Left lung (tissue), 10 donors: ENCODE measurements around the gene JDP2. TPM values are rescaled to one million over a fixed set of nuclear protein-coding genes. Genes with fewer than 3 reads are reported as not detected.
"Not testable (repeated sequence)": the region's sequence is repeated elsewhere in the genome, so short reads cannot be mapped to it uniquely, and the experiment has no call there.

Experiments
- ATAC-seq: fragments of 200-7000 bp; cut with Tn5 transposase; one replicate; pipeline ENCODE4 v1.9.1; 2020; ENCODE audit warnings: moderate library complexity
- DNase-seq, 4 donors: peaks; one replicate each; pipeline ENCODE4 v3.0.0-alpha.2; 2013 to 2020
- H3K27ac ChIP-seq, 2 donors: fragments of 200-600 bp; sonication (generic) in 1 of 2; one replicate each; pipeline versions ENCODE4 v1.5.0 to v1.8.0; 2020 to 2021
- H3K27me3 ChIP-seq, 2 donors: fragments of 200-600 bp; sonication (generic) in 1 of 2; one replicate each; pipeline versions ENCODE4 v1.5.0 to v1.8.0; 2020 to 2021
- H3K36me3 ChIP-seq, 2 donors: fragments of 200-600 bp; sonication (generic) in 1 of 2; one replicate each; pipeline versions ENCODE4 v1.5.0 to v1.8.0; 2020 to 2021
- H3K4me1 ChIP-seq, 2 donors: fragments of 200-600 bp; one replicate each; pipeline ENCODE4 v1.8.0; 2021
- H3K4me3 ChIP-seq, 2 donors: fragments of 200-600 bp; sonication (generic) in 1 of 2; one replicate each; pipeline versions ENCODE4 v1.5.0 to v1.8.0; 2020 to 2021; ENCODE audit warnings: mild to moderate bottlenecking in 1 of 2
- H3K9me3 ChIP-seq, 2 donors: fragments of 200-600 bp; sonication (generic) in 1 of 2; one replicate each; pipeline versions ENCODE4 v1.5.0 to v1.8.0; 2020 to 2021
- intact Hi-C, 2 donors: fragments of 100-400 bp; cut with DNase I; formaldehyde crosslinking; loops; one replicate each; pipeline versions ENCODE4 v1.11.2 to v1.14.2; 2022
- polyA plus RNA-seq, 6 donors: library from polyadenylated mRNA; unstranded; fragments of 120-200 nt; gene quantifications; one replicate each; pipeline ENCODE4 v1.2.1, GENCODE V29; 2013; ENCODE audit not compliant: insufficient read length in 6 of 6
- total RNA-seq, 2 donors: library from RNA; stranded (reverse); fragmentation: NEBNext Ultra II Directional; extraction: Animal tissue kit (Norgen Biotek cat#: 25700); gene quantifications; one replicate each; pipeline ENCODE4 v1.2.1, GENCODE V29; 2021
- TF ChIP-seq, protein P1 (sequence below), 2 donors: fragments of 200-600 bp; sonication (generic) in 1 of 2; IDR thresholded peaks; one replicate each; pipeline versions ENCODE4 v1.5.0 to v1.8.0; 2021; ENCODE audit warnings: antibody characterized with exemption in 2 of 2
- donor health status: DM: no; HTN: yes; CAD: no.
- donor health status: DM: no; HTN: no; CAD: no.

Gene JDP2
- total and polyA plus RNA-seq, 8 donors: 20.3 to 57.6 (median 26.8) TPM

DNA sequence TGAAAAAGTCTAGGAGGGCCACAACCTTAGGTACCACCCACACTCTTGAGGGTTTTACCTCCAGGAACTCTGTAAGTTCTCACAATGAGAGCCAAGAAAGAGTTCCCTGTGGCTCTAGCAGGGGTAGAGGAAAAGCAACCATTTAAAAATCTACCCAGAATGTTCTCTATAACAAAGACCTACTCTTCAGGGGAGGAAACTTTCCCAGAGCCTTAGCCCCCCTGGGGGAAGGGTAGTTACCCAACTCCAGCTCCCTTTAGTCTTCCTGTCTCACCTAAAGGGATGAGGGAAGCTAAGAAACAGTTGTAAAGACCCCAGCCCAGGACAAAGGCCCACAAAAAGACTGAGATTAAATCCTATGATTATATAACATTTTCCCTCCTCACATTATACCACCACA, 46.2 kb upstream of the JDP2 start:
- no peaks in the 10 kb centered on the region for H3K36me3 ChIP-seq
- H3K27me3 ChIP-seq: no peaks in the 10 kb centered on the region
- TF ChIP-seq, protein P1, sequence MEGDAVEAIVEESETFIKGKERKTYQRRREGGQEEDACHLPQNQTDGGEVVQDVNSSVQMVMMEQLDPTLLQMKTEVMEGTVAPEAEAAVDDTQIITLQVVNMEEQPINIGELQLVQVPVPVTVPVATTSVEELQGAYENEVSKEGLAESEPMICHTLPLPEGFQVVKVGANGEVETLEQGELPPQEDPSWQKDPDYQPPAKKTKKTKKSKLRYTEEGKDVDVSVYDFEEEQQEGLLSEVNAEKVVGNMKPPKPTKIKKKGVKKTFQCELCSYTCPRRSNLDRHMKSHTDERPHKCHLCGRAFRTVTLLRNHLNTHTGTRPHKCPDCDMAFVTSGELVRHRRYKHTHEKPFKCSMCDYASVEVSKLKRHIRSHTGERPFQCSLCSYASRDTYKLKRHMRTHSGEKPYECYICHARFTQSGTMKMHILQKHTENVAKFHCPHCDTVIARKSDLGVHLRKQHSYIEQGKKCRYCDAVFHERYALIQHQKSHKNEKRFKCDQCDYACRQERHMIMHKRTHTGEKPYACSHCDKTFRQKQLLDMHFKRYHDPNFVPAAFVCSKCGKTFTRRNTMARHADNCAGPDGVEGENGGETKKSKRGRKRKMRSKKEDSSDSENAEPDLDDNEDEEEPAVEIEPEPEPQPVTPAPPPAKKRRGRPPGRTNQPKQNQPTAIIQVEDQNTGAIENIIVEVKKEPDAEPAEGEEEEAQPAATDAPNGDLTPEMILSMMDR (IDR thresholded peaks at IDR 0.05): no peak
- no peak for DNase-seq
- H3K4me1 ChIP-seq: peaks cover 0 to 18% of the 10 kb centered on the region in 2 donors
- H3K9me3 ChIP-seq: no peaks in the 10 kb centered on the region
- H3K4me3 ChIP-seq: no peak overlapping the region
- ATAC-seq: no peak
- intact Hi-C loops: no loop called here
- no peak overlapping the region for H3K27ac ChIP-seq

DNA sequence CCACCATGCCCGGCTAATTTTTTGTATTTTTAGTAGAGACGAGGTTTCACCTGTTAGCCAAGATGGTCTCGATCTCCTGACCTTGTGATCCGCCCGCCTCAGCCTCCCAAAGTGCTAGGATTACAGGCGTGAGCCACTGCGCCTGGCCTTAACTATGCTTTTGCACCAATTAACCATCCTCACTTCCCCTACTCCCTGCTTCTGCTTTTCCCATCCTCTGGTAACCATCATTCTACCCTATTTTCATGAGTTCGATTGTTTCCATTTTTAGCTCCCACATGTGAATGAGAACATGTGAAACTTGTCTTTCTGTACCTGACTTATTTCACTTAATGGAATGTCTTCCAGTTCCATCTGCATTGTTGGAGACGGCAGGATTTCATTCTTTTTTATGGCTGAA, 44.6 kb upstream of the JDP2 start:
- H3K9me3 ChIP-seq, intact Hi-C loops, DNase-seq, H3K27me3 ChIP-seq, H3K36me3 ChIP-seq, H3K4me3 ChIP-seq: not testable (repeated sequence)
- peak; percentile 29 for ATAC-seq
- peak overlapping the region in 1 of 2 donors; percentile 43 for H3K27ac ChIP-seq
- peaks cover 0 to 18% of the 10 kb centered on the region in 2 donors for H3K4me1 ChIP-seq

DNA sequence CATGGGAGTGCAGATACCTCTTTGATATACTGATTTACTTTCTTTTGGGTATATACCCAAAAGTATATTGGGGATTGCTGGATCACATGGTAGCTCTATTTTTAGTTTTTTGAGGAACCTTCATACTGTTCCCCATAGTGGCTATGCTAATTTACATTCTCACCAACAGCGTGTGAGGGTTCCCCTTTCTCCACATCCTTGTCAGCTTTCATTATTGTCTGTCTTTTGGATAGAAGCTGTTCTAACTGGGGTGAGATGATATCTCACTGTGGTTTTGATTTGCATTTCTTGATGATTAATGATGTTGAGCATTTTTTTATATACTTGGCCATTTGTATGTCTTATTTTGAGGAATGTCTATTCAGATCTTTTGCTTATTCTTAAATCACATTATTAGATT, 44.1 kb upstream of the JDP2 start:
- H3K27me3 ChIP-seq: no peaks in the 10 kb centered on the region
- H3K4me3 ChIP-seq: no peak overlapping the region
- DNase-seq (no peak), ATAC-seq (peak; percentile 53)
- peak overlapping the region in 1 of 2 donors; percentile 43 for H3K27ac ChIP-seq
- no peaks in the 10 kb centered on the region for H3K36me3 ChIP-seq
- intact Hi-C loops: no loop called here
- no peaks in the 10 kb centered on the region for H3K9me3 ChIP-seq
- H3K4me1 ChIP-seq: peaks cover 0 to 18% of the 10 kb centered on the region in 2 donors
- TF ChIP-seq, protein P1 (IDR thresholded peaks at IDR 0.05): no peak

DNA sequence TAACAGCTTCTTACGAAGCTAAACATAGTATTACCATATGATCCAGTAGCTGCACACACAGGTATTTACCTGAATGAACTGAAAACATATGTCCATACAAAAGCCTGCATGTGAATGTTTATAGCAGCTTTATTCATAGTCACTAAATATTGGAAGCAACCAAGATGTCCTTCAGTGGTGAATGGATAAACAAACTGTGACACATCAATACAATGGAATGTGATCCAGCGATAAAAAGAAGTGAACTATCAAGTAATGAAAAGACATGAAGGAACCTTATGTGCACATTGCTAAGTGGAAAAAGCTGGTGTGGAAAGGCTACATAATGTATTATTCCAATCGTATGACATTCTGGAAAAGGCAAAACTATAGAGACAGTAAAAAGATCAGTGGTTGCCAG, 38.1 kb upstream of the JDP2 start:
- peaks cover 0 to under 1% of the 10 kb centered on the region in 2 donors for H3K4me1 ChIP-seq
- no peak for DNase-seq
- intact Hi-C loops: no loop called here
- H3K9me3 ChIP-seq: no peaks in the 10 kb centered on the region
- ATAC-seq: no peak
- no peak overlapping the region for H3K27ac ChIP-seq
- TF ChIP-seq, protein P1 (IDR thresholded peaks at IDR 0.05): no peak
- H3K36me3 ChIP-seq: no peaks in the 10 kb centered on the region
- no peaks in the 10 kb centered on the region for H3K27me3 ChIP-seq
- H3K4me3 ChIP-seq: no peak overlapping the region

DNA sequence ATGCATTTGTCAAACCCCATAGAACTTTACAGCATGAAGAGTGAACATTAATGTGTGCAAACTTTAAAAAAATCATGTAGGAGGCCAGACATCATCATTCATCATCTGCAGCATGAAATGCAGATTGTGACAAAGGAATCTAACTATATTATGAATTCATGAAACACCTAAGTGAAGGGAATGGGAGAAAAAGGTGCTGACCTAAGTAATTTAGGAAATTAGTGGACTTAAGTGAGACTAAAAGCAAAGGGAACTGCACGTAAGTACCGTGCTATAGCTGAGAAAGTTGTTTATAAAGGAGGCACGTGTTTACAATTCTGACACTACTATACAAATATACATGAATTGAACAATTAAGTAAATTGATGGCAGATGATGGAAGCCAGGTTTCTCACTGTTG, 37.6 kb upstream of the JDP2 start:
- TF ChIP-seq, protein P1 (IDR thresholded peaks at IDR 0.05): no peak
- no peaks in the 10 kb centered on the region for H3K4me1 ChIP-seq
- no peaks in the 10 kb centered on the region for H3K27me3 ChIP-seq
- H3K9me3 ChIP-seq: no peaks in the 10 kb centered on the region
- DNase-seq: no peak
- no peak overlapping the region for H3K4me3 ChIP-seq
- H3K36me3 ChIP-seq: no peaks in the 10 kb centered on the region
- intact Hi-C loops: no loop called here
- no peak overlapping the region for H3K27ac ChIP-seq
- ATAC-seq: no peak

DNA sequence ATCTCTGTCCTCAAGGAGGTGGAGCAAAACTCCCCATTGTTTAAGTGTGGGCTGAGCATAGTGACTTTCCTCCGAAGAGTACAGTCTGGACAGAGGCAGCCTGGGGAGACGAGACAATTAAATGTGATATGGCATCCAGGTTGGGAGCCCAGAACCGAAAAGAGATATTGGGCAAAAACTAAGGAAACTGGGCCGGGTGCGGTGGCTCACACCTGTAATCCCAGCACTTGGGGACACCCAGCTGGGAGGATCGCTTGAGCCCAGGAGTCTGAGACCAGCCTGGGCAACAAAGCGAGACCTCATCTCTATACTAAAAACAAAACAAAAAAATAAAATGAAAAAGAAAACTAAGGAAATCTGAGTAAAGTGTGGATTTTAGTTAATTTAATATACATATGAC, 35.9 kb upstream of the JDP2 start:
- no peak for ATAC-seq
- intact Hi-C loops: no loop called here
- no peak for DNase-seq
- H3K4me3 ChIP-seq: no peak overlapping the region
- no peaks in the 10 kb centered on the region for H3K36me3 ChIP-seq
- no peak overlapping the region for H3K27ac ChIP-seq
- no peaks in the 10 kb centered on the region for H3K9me3 ChIP-seq
- H3K27me3 ChIP-seq: no peaks in the 10 kb centered on the region
- TF ChIP-seq, protein P1 (IDR thresholded peaks at IDR 0.05): no peak
- H3K4me1 ChIP-seq: no peaks in the 10 kb centered on the region
